Kidney tubule cell (primary cell): ENCODE measurements around the gene DLX2.

ENCODE experiments used
- DNase-seq: peaks from one replicate; pipeline ENCODE4 v3.0.0-alpha.2; 2018; ENCODE audit warnings: low spot score

DLX2 gene

GRCh38 chr2:172094294-172095145 is 8.2 kb downstream of the DLX2 start:
- no peak for DNase-seq

GRCh38 chr2:172093416-172094293 is 9.0 kb downstream of the DLX2 start:
- no peak for DNase-seq

- DNase-seq = no peak
These were observed 9.8 kb downstream of the DLX2 start for GRCh38 chr2:172092716-172093415.

- no peak for DNase-seq
These were observed 10.7 kb downstream of the DLX2 start for GRCh38 chr2:172091761-172092566.

GRCh38 chr2:172091000-172091641 is 11.6 kb downstream of the DLX2 start:
- no peak for DNase-seq

GRCh38 chr2:172090044-172090961 is 12.4 kb downstream of the DLX2 start:
- DNase-seq = no peak

- DNase-seq = no peak
These were observed 13.1 kb downstream of the DLX2 start for GRCh38 chr2:172089633-172090032.

- DNase-seq = no peak
These were observed 13.6 kb downstream of the DLX2 start for GRCh38 chr2:172089005-172089504.

GRCh38 chr2:172088245-172089004 is 14.3 kb downstream of the DLX2 start:
- DNase-seq = no peak

GRCh38 chr2:172087780-172088244 is 14.9 kb downstream of the DLX2 start:
- DNase-seq = no peak

GRCh38 chr2:172087207-172087779 is 15.4 kb downstream of the DLX2 start:
- no peak for DNase-seq

- DNase-seq = peak; percentile 48
These were observed 16.2 kb downstream of the DLX2 start for GRCh38 chr2:172086241-172087206.

- DNase-seq = no peak
These were observed 17.1 kb downstream of the DLX2 start, which contains the start of gene DLX1 for GRCh38 chr2:172085460-172086159. DLX1 (plus strand) TSS chr2:172085507; CDS start chr2:172085678, 171 bp downstream.

- peak; percentile 95 for DNase-seq
These were observed 17.8 kb downstream of the DLX2 start for GRCh38 chr2:172084645-172085459.

- no peak for DNase-seq
These were observed 18.4 kb downstream of the DLX2 start for GRCh38 chr2:172084395-172084644.
